Measurements from ENCODE around the gene ATP1A2.

GRCh38 chr1:160104486-160104885 is 11.1 kb upstream of the ATP1A2 start:
- TF ChIP-seq CTCF (IDR thresholded peaks at IDR 0.05; ENCODE audit: control extremely low read depth in 1 of 3, insufficient read depth in 1 of 3, low read depth in 1 of 3, low read length in 3 of 3), result no peak
- no peak for TF ChIP-seq ATF3 (IDR thresholded peaks at IDR 0.05; ENCODE audit: insufficient read depth, low read depth, low read length)
- TF ChIP-seq SIN3A (conservative IDR thresholded peaks at IDR 0.05 in 1 of 2, IDR thresholded peaks at IDR 0.05 in 1 of 2; ENCODE audit: low read depth in 1 of 2, low read length in 2 of 2), result no peak
- no peak for TF ChIP-seq ASH2L (IDR thresholded peaks at IDR 0.05; ENCODE audit: low read length)
- TF ChIP-seq EZH2 (IDR thresholded peaks at IDR 0.05; ENCODE audit: low read depth, low read length, severe bottlenecking), result no peak
- no peak for TF ChIP-seq CREB1 (IDR thresholded peaks at IDR 0.05)
- no peak for TF ChIP-seq POLR2A (IDR thresholded peaks at IDR 0.05; ENCODE audit: control extremely low read depth in 1 of 2, low read depth in 2 of 2, low read length in 2 of 2)
- TF ChIP-seq YY1 (IDR thresholded peaks at IDR 0.05; ENCODE audit: low read depth, low read length), result no peak
